HG03066 (cell line): ENCODE results near the gene WDR72.
"Not testable (repeated sequence)": the region's sequence is repeated elsewhere in the genome, so short reads cannot be mapped to it uniquely, and the experiment has no call there.

Experiments
- ATAC-seq: cut with Tn5 transposase; IDR thresholded peaks from one replicate; pipeline ENCODE4 v1.9.1; 2021; ENCODE audit warnings: low read depth; ENCODE audit not compliant: unreplicated experiment

Gene WDR72

GRCh38 chr15:53710906-53711305, 48.6 kb downstream of the WDR72 start:
- ATAC-seq: no peak

DNA sequence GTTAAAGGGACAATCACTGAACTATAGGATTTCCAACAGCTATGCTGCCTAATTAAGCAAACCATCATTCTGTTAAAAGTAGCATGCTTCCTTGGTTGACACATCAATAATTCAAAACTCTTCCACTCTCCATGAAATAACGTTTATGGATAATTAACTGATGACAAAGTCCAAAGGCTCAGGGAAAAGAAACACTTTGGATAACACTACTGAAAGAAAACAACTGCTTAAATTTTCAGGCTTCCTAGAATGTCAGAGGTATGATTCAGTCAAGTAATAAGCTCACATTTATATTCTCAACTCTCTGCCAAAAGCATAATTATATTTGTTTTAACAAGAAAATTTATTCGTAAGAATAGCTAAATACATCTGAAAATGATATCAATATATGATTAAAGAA, 49.6 kb downstream of the WDR72 start:
- ATAC-seq: no peak

GRCh38 chr15:53695365-53695764, 64.1 kb downstream of the WDR72 start:
- ATAC-seq: no peak

DNA sequence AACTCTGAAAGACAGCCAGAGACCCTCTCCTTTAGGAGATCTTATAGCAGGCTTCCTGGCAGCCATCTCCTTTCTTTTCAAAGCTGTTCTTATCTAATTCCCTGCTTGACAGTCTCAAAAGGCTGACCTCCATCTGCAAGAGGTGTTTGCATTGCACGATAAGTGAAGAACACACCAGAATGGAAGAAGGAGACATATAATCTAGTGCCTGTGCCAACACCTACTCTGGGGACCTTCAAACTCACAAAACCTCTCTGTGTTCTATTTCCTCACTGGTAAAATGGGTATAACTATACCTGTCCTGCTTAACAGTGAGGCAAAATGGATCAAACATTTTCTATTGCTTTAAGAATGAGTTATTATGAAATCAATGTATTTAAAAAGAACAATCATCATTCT, 65.0 kb downstream of the WDR72 start:
- ATAC-seq: no peak

DNA sequence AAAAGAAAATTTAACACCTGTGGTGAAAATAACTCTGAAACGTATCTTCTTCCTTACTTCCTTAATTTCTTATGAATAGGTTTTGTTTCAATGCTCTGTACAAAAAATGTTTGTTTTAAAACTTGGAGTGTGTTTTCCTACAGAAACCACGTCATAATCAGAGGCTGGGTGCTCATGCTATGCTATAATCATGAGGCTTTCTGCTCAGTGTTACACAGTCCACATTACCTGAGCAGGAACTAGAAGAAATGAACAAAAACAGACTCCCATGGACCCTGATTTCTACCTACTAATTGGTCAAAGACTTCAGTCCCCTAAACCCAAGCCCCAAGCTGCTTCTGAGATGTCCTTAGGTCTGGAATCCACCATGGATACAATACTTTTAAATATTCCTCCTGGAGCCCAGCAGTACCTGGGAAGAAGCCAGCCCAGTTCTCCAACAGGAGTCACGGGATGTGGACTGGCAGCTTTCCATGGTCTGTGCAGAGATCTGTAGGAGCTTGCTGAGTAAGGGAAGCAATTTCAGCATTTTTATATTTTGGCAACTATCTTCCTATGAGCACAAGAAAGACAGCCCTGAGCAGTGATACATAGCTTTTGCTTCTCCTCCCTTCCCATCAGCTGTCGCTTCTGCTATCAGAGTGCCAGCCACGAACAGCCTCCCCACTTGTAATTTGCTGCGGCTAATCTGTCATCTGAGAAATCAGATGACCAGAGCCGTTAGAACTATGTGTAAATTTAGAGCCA, 65.6 kb downstream of the WDR72 start:
- no peak for ATAC-seq

DNA sequence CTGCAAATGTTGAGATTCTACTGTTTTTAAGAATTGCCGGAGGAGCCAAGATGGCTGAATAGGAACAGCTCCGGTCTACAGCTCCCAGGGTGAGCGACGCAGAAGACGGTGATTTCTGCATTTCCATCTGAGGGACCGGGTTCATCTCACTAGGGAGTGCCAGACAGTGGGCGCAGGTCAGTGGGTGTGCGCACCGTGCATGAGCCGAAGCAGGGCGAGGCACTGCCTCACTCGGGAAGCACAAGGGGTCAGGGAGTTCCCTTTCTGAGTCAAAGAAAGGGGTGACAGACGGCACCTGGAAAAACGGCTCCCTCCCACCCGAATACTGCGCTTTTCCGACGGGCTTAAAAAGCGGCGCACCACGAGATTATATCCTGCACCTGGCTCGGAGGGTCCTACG, 75.3 kb downstream of the WDR72 start:
- not testable (repeated sequence) for ATAC-seq

- no peak for ATAC-seq
Measured at GRCh38 chr15:53681056-53681455, 78.4 kb downstream of the WDR72 start.

- ATAC-seq: no peak
Measured at GRCh38 chr15:53675832-53676231, 83.6 kb downstream of the WDR72 start.

DNA sequence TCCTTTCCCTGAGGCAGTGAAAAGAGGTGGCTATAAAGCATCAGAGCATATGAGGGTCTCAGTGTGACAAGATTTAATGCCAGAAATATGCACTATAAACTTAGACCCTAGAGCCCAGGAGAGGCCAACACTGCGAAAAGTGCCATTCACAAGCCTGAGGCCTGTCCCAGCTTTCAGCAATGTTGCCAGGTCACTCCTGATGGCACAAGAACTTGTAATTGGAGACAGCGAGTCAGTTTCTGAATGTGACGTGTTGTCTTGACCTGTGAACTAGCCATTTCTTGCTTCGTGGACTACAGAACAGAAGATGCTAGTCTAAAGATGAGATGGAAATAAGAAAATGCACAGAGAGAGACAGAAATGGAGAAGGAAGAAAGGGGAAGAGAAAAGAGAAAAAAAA, 87.9 kb downstream of the WDR72 start:
- ATAC-seq: no peak

GRCh38 chr15:53670701-53671100, 88.8 kb downstream of the WDR72 start:
- ATAC-seq: no peak

DNA sequence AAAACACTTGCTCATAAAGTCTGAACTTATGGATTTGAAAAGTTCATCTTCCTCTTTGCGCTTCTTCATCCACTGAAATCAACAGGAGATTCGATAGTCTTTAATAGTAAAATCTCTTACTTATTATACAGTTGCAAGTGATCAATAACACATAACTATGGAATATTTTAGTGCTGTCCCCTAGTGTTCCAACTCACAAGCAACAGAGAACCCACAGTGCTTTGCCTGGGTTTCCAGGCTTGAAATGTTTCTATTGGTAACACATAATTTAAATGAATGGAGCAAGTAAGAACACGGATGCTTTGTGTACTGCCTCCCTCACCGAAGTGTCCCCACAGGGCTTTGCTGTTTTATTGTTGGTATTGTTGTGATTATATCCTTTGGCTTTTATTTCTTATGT, 93.5 kb downstream of the WDR72 start:
- no peak for ATAC-seq

- no peak for ATAC-seq
Measured at GRCh38 chr15:53658827-53659555, 100.5 kb downstream of the WDR72 start.

- ATAC-seq: no peak
Measured at GRCh38 chr15:53658255-53658654, 101.2 kb downstream of the WDR72 start.

DNA sequence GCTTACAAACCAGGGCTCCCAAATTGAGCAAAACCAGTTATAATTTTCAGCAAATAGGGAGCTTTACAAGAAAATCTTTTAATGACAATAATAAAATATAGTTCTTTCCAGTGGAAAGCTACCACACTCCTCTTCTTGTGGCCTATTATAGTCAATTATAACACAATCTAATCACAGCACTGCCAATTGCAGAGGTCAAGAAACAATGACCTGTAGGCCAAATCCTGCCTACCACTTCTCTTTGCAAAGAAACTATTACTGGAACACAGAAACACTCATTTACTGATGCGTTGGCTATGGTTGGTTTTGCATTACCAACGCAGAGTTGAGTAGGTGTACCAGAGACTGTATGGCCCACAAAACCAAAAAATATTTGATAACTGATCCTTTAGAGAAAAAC, 110.5 kb downstream of the WDR72 start:
- ATAC-seq: no peak

DNA sequence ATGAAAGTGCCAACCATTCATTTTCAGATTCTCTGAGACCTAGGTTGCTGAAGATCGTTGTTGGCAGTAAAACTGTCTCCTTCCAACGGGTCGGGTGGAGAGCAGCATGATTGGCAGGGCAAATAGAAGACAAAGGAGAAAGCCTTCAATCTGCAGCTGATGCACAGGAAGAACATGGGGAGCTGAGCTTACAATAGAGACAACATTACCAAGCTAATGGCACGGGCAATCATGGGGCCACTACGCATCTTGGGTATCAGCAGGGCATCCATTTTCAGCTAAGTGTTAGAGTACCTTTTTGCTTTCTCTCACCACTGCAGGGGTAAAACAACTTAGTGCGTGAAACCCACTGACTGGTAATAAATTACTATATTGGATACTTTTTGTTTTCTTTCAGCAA, 114.8 kb downstream of the WDR72 start:
- no peak for ATAC-seq

DNA sequence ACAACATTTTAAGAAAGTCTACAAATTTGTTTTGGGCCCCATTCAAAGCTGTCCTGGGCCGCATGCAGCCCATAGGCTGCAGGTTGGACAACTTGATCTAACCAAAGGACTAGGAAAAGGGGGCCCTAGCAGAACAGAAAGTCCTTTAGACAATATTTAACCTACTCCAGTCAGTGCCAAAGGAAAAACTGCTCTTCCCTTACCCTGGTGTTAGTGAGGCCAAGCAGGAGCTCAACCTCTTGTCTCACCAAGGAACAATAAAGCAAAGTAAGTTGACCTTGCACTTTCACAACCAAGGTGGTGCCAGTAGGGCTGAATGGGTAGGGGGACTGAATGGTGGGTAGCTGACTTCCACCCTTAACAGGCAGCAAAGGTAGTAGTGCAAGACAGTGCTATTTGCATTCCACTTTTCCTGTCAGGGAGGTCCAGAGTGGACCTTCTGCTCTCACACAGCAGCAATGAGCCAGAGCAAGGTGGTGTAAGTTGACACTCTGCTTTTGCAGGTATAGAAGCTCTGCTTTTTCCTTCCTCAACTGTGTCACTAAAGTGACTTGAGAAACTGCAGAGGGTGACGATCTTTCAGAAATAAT, 124.9 kb downstream of the WDR72 start:
- no peak for ATAC-seq

- ATAC-seq: no peak
Measured at GRCh38 chr15:53627279-53627678, 132.2 kb downstream of the WDR72 start.

GRCh38 chr15:53625962-53626845, 133.3 kb downstream of the WDR72 start:
- ATAC-seq: no peak

GRCh38 chr15:53625260-53625659, 134.2 kb downstream of the WDR72 start:
- ATAC-seq: no peak

DNA sequence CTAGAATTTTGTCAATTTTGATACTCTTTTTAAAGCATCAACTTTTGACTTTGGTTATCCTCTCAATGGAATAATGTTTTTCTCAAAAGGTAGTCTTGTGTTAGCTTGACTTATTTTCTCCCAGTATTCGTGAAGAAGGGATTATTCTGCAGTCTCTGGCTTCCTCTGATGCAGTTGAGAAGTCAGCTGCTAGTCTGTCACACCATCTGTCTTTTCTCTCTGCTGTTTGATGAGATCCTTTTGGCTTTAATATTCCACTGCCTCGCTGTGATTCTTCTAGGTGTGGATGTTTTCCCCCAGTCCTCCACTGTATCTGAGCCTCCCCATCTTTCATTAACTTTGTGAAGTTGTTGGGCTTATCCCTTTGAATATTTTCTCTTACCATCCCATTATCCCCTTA, 141.0 kb downstream of the WDR72 start:
- no peak for ATAC-seq
